GM21360 (cell line): Measurements from ENCODE around the gene BRIP1.
"Not testable (repeated sequence)": the region's sequence is repeated elsewhere in the genome, so short reads cannot be mapped to it uniquely, and the experiment has no call there.

ENCODE experiments used
- ATAC-seq: cut with Tn5 transposase; IDR thresholded peaks from one replicate; pipeline ENCODE4 v1.9.1; 2021; ENCODE audit warnings: mild to moderate bottlenecking, moderate library complexity; ENCODE audit not compliant: unreplicated experiment

The BRIP1 gene

DNA sequence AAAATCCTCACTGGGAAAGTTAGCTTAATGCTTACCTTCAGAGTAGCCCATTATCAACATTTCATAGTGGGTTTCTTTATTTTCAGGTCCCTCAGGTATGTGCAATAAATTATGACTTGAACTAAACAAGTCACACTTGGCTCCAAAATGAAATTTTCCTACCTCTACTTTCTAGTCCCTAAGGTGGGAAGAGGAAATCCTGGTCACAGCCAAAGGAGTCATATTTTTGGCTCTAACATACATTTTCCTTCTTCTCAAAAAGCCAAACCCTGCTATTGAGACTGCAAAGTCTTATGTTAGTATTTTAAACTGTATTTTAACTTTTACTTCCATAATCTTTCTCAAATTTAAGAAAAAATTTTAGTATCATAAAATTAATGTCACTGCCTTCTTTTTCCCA is 128.9 kb downstream of the BRIP1 start:
- no peak for ATAC-seq

DNA sequence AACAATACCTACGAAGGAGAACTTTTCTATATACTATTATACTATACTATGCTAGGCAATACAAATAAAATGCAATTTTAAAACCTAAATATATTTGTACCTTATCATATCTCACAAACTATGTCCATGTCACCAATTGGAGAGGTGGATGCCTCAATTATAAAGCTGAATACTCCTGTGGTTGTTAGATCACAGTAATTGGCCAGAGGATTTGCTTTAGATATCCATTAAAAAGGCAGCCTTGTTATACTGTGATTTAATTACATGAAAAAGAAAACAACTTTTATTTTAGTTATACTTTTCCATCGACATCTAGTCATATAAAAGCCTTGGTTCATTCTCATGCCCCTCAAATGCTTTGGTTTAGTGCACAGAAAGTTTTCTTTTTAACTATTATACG is 129.3 kb downstream of the BRIP1 start:
- no peak for ATAC-seq

DNA sequence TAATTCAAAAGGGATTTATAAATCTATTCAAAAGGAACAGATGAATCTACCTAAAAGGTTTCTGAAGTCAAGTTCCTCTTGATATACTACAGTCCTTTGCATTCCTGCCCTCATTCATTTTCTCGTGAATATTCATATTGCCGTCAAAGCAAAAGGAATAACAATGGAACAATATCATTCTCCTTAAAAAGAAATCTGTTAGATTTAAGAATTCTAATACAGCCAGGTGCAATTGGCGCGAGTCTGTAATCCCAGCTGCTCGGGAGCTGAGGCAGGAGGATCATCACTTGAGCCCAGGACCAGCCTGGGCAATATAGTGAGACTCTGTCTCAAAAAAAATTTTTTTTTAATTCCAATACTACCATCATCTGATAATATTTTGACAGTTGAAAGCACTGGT is 130.3 kb downstream of the BRIP1 start:
- no peak for ATAC-seq

DNA sequence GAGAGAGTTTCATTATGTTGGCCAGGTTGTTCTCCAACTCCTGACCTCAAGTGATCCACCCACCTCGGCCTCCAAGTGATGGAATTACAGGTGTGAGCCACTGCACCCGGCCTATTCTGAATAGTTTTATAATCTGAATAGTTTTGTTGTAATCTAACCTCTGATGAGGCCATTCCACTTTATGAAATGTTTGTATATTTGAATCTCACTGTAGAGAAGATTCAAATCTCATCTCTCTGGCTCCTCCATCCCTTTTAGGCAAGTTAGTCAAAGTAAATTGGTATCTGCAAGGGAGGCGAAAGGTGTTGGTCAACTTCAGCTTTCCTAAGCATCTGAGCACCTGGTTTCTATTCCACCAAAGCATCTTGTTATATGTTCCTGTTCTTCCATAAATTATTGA is 131.2 kb downstream of the BRIP1 start:
- no peak for ATAC-seq

DNA sequence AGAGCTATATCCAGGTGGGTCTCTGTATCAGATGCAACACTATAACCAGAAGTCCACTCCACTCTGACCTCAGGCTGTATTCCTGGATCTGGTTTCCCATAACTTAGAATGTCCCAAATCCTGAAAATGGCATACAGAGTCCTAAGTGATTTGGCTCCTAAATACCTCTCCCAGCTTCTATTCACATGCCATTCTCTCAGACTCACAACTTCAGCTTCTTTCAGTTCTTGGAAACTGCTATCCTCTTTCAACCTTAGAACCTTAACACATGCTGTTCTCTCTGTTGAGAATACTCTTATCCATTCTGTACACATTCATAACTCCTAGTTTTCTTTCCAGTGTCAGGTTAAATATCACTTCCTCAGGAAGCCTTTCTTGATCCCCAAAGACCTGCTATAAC is 132.0 kb downstream of the BRIP1 start:
- no peak for ATAC-seq

DNA sequence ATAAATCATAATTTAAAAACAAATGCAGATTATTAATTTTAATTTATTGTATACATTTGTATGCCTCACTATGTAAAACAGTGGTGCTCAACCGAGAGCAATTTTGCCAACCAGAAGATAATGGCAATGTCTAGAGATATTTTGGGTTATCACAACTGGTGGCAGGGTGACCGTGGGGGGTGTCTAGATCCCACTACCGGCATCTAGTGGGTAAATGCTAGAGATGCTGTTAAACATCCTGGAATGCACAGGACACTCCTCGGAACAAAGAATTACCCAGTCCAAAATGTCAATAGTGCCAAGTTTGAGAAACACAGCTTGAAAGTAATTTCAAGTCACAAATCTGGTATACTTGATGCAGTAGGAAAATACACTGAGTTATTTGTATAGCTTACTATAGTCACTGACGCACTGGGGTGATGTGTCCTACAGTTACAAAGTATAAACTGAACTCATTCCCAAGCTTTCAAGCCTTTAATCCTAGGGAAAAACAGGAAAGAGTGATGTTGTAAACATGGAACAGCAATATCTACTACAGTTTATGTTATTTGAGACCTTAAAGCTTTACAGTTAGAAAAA is 133.5 kb downstream of the BRIP1 start:
- ATAC-seq = no peak

DNA sequence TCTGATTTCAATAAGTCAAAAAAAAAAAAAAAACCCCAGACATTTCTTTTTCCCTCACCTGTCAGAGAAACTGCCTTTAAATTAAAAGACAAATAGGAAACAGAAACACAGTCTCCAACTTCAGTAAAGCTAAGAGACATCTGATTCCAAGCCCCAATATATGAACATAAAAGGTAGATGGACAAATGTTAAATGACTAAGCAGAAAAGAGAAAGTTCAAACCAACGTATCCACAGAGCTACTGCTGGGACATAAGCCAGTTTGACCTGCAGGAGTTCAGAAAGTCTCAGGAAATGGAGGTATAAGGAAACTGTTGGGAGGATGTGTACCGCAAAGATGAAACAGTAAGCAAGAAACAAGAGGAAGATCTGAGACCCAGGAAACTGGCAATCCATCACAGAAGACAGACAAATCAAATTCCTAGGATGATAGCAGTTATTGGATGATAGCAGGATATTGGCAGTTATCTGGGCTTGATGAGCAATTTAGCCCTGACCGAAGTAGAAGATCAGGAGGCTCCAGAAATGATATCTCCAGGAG is 135.0 kb downstream of the BRIP1 start:
- ATAC-seq = no peak

DNA sequence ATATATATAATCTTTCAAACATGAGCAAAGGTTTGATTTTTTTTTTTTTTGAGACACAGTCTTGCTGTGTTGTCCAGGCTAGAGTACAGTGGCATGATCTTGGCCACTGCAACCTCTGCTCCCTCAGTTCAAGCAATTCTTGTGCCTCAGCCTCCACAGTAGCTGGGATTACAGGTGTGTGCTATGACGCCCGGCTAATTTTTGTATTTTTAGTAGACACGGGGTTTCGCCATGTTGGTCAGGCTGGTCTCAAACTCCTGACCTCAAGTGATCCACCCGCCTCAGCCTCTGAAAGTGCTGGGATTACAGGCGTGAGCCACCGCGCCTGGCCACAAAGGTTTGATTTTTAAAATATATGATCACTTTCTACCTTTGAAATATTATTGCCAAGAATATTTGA is 135.5 kb downstream of the BRIP1 start:
- ATAC-seq = not testable (repeated sequence)

DNA sequence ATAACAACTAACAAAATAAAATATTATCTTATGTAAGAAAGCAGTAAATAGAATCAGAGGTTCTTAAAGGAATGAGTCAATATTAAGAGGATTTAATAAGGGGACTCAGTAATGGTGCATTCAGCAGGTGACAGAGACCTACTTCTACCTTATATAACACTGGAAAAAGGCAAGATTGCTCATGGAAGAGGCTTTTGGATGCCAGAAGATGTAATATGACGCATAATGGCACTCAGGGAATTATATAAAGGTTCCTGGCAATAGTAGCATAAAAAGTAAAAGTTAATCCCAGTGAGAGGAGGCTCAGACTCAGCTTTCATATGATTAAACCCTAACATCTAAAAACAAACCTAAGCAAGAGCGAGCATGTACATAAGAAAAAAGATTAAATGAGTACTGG is 136.4 kb downstream of the BRIP1 start:
- no peak for ATAC-seq

DNA sequence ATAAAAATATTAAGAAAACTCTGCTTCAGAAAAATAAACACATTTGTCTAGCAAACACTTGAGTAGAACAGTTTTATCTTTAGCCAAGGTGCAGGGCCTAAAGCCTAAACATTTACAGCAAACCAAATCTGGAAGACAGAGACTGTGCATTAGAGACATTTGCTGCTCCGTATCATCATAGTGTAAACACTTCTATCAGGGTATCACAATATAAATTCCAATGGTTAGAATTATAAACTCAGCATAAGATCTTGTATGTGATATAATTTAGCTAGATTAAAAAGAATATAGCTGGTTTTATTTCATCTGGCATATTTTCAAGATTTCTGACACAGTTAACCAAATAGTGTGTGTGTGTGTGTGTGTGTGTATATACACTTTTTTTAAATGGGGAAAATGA is 138.6 kb downstream of the BRIP1 start:
- ATAC-seq = no peak

DNA sequence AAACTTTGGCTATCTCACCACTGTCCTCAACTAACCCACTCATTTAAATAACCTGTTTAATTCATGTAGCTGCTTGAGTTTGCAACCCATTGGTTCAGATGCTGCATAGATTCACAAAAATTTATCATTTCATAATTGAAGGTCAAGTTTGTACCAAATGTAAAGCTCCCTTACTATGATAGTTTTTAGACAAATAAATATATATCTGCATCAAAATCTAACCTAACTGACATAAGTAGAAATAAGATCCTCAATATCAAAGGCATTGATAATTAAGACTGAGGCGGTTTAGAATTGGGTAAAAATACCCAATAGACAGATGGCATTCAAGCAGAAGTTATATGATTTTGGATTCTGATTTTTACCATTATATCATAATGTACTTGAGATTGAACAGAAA is 139.4 kb downstream of the BRIP1 start:
- ATAC-seq = no peak

DNA sequence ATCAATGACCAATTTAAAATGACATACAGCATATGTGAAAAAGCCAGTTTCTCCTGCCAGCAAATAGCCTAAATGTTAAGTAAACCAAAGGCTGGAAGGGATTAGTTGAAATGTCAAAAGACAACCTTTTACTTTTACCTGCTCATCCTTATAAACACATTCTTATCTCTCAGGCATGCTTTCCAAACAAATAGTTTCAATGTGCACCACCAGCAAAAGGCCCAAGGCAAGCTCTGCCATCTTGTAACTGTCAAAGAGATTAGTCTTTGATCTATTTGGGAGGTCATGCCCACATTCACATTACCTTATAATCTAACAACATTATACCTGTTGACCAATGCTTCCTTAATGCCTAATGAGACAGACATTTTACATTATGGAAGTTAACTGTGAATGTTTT is 140.1 kb downstream of the BRIP1 start:
- ATAC-seq = no peak

DNA sequence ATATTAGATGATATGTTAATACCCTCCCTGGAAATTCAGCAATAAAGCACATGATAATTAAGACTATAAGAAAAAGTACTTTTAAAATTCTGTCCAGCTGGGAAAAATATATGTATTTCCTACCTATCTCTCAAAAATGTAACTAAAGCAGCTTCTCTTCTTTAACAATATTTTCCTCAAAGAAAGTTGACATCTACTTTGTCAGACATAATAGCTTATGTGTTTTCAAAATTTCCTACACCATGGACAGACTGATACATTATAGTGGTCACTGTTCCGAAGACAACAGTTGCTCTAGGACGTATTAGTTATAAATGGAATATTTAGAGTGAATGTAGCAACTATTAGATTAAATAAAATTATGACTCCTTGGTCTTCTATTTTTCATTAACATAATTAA is 140.9 kb downstream of the BRIP1 start:
- ATAC-seq = no peak

DNA sequence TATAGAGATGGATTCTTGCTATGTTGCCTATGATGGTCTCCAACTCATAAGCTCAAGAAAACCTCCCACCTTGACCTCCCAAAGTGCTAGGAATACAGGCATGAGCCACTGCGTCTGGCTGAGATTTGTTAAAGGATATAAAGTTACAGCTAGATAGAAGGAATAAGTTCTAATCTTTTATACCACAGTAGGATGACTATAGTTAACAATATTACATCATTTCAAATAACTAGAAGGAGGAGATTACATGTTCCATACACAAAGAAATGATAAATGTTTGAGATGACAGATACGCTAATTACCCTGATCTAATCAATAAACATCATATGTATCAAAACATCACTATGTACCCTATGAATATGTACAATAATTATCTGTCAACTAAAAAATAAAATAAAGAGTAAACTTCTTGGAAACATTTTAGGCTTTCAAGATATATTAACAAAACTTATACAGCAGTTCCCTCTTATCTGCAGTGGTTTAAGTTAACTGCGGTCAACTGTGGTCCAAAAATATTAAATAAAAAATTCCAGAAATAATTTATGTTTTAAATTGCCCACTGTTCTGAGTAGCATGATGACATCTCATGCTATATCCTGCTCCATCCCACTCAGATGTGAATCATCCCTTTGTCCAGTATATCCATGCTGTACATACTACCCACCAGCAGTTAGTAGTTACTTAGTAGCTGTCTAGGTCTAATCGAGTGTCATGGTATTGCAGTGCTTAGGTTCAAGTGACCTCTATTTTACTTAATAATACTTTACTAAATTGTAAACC is 143.1 kb downstream of the BRIP1 start:
- no peak for ATAC-seq

DNA sequence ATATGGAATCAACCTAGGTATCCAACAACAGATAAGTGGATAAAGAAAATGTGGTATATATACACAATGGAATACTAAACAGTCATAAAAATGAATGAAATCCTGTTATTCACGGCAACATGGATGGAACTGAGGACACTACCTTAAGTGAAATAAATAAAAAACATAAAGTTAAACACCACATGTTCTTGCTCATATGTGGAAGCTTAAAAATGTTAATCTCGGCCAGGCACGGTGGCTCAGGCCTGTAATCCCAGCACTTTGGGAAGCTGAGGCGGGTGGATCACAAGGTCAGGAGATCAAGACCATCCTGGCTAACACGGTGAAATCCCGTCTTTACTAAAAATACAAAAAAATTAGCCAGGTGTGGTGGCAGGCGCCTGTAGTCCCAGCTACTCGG is 144.1 kb downstream of the BRIP1 start:
- not testable (repeated sequence) for ATAC-seq

DNA sequence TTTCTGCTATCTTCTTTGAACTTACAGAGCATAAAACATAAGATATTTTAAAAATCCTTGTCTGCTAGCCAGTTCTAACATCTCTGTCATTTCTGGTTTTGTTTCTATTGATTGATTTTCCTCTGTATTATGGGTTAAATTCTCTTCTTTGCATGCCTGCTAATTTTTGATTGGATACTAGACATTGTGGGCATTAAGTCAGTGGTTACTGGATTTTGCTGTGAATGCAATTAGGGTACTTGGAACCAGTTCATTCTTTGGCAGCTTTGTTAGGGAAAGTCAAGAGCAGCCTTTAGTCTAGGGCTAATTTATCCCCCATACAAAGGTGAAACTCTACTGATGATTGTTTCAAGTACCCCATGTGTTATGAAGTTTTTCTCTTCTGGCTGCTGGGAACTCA is 145.3 kb downstream of the BRIP1 start:
- ATAC-seq = no peak

DNA sequence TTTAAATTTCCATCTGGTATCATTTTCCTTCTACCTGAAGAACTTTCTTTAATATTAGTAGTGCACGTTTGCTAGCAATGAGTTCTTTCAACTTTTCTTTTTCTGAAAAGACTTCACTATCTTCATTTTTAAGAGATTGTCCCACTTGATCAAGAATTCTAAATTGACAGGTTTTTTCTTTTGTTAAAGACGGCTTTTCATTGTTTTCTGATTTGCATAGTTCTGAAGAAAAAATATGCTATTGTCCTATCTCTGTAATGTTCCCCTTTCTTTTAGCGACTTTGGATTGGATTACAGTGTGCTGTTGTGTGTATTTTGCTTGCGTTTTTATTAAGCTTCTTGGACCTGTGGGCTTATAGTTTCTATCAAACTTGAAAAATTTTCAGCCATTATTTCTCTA is 146.0 kb downstream of the BRIP1 start:
- ATAC-seq = no peak

DNA sequence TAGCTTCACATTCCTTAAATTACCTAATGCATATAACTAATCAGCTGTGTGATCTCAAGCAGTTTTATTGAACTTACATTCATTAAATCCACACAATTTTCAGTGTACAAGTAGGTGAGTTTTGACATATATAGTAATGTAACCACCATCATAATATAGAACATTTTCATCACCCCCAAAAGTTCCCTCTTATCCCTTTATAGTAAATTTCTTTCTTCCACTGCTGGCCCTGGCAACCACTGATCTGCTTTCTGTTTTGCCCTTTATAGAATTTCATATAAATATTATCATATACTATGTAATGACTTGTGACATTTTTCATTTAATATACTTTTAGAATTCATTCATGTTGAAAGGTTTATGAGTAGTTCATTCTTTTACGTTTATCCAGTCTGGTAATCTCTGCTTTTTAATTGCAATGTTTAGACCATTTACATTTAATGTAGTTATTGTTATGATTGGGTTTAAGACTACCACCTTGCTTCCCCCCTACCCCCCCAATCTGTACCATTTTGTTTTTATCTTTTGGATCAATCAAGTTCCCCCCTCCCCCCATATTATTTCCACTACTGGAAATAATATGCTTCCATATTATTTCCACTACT is 147.0 kb downstream of the BRIP1 start:
- no peak for ATAC-seq

DNA sequence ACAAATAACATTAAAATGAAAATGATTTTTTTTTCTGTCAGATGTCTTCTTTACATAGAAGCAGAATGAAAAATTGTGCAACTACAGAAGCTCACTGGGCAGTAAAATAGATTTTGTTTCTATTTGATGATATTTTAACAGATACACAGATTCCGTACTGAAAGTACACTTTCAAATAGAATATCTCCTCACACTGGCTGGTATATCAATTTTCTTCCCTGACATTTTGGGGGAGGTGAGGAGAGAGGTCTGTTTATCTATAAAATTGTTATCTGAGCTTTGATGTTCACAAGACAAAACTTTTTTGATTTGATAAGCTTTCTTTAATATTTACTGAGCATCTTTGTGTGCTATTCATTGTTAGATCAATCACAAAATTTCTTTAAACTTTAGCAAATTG is 148.0 kb downstream of the BRIP1 start:
- no peak for ATAC-seq

DNA sequence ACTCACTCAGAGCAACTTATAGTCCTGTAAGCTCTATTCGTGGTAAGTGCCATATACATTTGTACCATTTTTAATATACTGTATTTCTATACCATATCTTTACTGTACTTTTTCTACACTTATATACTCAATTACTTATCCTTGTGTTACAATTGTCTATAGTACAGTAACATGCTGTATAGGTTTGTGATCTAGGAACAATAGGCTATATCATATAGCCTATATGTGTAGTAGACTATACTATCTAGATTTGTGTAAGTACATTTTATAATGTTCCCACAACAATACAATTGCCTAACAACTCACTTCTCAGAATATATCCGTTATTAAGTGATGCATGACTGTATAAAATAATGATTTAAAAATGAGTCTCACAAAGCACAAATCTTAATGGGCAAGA is 149.0 kb downstream of the BRIP1 start:
- no peak for ATAC-seq

DNA sequence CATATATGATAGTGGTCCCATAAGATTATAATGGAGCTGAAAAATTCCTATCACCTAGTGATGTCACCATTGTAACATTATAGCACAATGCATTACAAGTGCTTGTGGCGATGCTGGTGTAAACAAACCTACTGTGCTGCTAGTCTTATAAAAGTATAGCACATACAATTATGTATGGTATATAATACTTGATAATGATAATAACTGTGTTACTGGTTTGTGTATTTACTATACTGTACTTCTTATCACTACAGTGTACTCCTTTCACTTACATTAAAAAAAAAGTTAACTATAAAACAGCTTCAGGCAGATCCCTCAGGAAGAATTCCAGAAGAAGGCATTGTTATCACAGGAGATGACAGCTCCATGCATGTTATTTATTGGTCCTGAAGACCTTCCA is 150.3 kb downstream of the BRIP1 start:
- ATAC-seq = no peak

DNA sequence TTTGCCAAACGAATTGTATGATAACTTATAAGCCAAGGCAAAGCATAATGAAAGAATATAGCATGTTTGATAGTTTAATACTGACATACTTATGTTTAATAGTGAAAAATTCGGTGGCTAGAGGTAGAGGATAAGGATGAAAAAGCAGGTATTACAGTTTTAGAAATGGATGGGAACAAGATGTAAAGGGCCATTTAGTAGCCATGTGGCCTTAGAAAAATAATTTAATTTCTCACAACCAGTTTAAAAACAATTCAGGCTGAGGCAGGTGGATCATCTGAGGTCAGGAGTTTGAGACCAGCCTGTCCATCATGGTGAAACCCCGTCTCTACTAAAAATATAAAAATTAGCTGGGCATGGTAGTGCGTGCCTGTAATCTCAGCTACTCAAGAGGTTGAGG is 152.8 kb downstream of the BRIP1 start:
- ATAC-seq = no peak
